Stimulated activated naive B cell treated with anti-CD40 and anti-IgM and Interleukin-4, amounts not matched to agents 10 μg/mL and 1 μg/mL and 100 μg/mL, for 72 hours (primary cell): ENCODE measurements around the gene SPDYE3.

Experiments
- ATAC-seq, 2 donors: fragments of 150-1000 bp; cut with Tn5 transposase; replicated peaks; 2 replicates each; pipeline ENCODE4 v1.10.0; 2021; ENCODE audit warnings: moderate library complexity in 1 of 2
- DNase-seq: peaks from one replicate; pipeline ENCODE4 v3.0.0; 2021
- H3K27ac Mint-ChIP-seq: one replicate; pipeline ENCODE4 v1.8.0; 2022; ENCODE audit warnings: mild to moderate bottlenecking, mixed read lengths
- H3K27me3 Mint-ChIP-seq, 2 donors: one replicate each; pipeline ENCODE4 v1.8.0; 2022; ENCODE audit warnings: mixed read lengths in 2 of 2
- H3K36me3 Mint-ChIP-seq, 2 donors: one replicate each; pipeline ENCODE4 v1.8.0; 2022; ENCODE audit warnings: mixed read lengths in 2 of 2, mild to moderate bottlenecking in 1 of 2
- H3K4me1 Mint-ChIP-seq, 2 donors: one replicate each; pipeline ENCODE4 v1.8.0; 2022; ENCODE audit warnings: mixed read lengths in 2 of 2, mild to moderate bottlenecking in 1 of 2
- H3K4me3 Mint-ChIP-seq, 2 donors: one replicate each; pipeline ENCODE4 v1.8.0; 2022; ENCODE audit warnings: mild to moderate bottlenecking in 2 of 2, mixed read lengths in 2 of 2, moderate library complexity in 1 of 2
- H3K9me3 Mint-ChIP-seq, 2 donors: one replicate each; pipeline ENCODE4 v1.8.0; 2022; ENCODE audit warnings: mixed read lengths in 2 of 2, mild to moderate bottlenecking in 1 of 2

SPDYE3 gene

GRCh38 chr7:100367676-100368613 is 60.4 kb downstream of the SPDYE3 start:
- ATAC-seq (peak; percentile 13 to 16), DNase-seq (peak; percentile 24)
- Mint-ChIP-seq H3K27ac (peak overlapping the region; percentile 96), H3K4me3 (peak overlapping the region in 1 of 2 donors; percentile 29), H3K27me3 (no peaks in the 10 kb centered on the region), H3K36me3 (peaks cover 27 to 46% of the 10 kb centered on the region in 2 donors), H3K9me3 (no peaks in the 10 kb centered on the region), H3K4me1 (peaks cover 53 to 92% of the 10 kb centered on the region in 2 donors)

GRCh38 chr7:100369105-100369504 is 61.6 kb downstream of the SPDYE3 start:
- ATAC-seq (peak; percentile 89 to 92), DNase-seq (peak; percentile 89)
- Mint-ChIP-seq H3K9me3 (no peaks in the 10 kb centered on the region), H3K4me1 (peaks cover 57 to 97% of the 10 kb centered on the region in 2 donors), H3K4me3 (peak overlapping the region; percentile 52 to 54), H3K36me3 (peaks cover 17 to 34% of the 10 kb centered on the region in 2 donors), H3K27ac (peak overlapping the region; percentile 92), H3K27me3 (no peaks in the 10 kb centered on the region)

- Mint-ChIP-seq H3K27ac (peak overlapping the region; percentile 88), H3K4me1 (peaks cover 61 to 98% of the 10 kb centered on the region in 2 donors), H3K9me3 (no peaks in the 10 kb centered on the region), H3K4me3 (no peak overlapping the region), H3K27me3 (no peaks in the 10 kb centered on the region), H3K36me3 (peaks cover 12 to 25% of the 10 kb centered on the region in 2 donors)
- DNase-seq: no peak
- ATAC-seq: no peak
Measured at GRCh38 chr7:100370303-100370702, 62.8 kb downstream of the SPDYE3 start.

- H3K36me3 Mint-ChIP-seq: peaks cover 12 to 22% of the 10 kb centered on the region in 2 donors
- no peaks in the 10 kb centered on the region for H3K9me3 Mint-ChIP-seq
- H3K4me1 Mint-ChIP-seq: peaks cover 59 to 94% of the 10 kb centered on the region in 2 donors
- no peak overlapping the region for H3K4me3 Mint-ChIP-seq
- ATAC-seq (no peak), DNase-seq (no peak)
- peak overlapping the region; percentile 89 for H3K27ac Mint-ChIP-seq
- no peaks in the 10 kb centered on the region for H3K27me3 Mint-ChIP-seq
Measured at GRCh38 chr7:100370746-100371145, 63.2 kb downstream of the SPDYE3 start.

- Mint-ChIP-seq H3K27ac (peak overlapping the region; percentile 89), H3K4me1 (peaks cover 51 to 85% of the 10 kb centered on the region in 2 donors), H3K4me3 (no peak overlapping the region), H3K36me3 (peaks cover 6 to 14% of the 10 kb centered on the region in 2 donors), H3K9me3 (no peaks in the 10 kb centered on the region), H3K27me3 (no peaks in the 10 kb centered on the region)
- DNase-seq (no peak), ATAC-seq (no peak)
Measured at GRCh38 chr7:100371561-100372171, 64.2 kb downstream of the SPDYE3 start.
